GM03348 (cell line): ENCODE data around the gene NTPCR.
"Not testable (repeated sequence)": the region's sequence is repeated elsewhere in the genome, so short reads cannot be mapped to it uniquely, and the experiment has no call there.

Source experiments
- DNase-seq: peaks from one replicate; pipeline ENCODE4 v3.0.0; 2012; ENCODE audit warnings: low spot score

Gene NTPCR

DNA sequence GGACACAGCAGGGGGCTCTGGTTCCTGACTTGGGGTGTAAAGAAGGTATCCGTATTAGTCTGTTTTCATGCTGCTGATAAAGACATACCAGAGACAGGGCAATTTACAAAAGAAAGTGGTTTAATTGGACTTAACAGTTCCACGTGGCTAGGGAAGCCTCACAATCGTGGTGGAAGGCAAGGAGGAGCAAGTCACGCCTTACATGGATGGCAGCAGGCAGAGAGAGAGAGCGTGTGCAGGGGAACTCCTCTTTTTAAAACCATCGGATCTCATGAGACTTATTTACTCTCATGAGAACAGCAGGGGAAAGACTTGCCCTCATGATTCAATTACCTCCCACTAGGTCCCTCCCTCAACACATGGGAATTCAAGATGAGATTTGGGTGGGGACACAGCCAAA is 23.2 kb upstream of the NTPCR start:
- not testable (repeated sequence) for DNase-seq

DNA sequence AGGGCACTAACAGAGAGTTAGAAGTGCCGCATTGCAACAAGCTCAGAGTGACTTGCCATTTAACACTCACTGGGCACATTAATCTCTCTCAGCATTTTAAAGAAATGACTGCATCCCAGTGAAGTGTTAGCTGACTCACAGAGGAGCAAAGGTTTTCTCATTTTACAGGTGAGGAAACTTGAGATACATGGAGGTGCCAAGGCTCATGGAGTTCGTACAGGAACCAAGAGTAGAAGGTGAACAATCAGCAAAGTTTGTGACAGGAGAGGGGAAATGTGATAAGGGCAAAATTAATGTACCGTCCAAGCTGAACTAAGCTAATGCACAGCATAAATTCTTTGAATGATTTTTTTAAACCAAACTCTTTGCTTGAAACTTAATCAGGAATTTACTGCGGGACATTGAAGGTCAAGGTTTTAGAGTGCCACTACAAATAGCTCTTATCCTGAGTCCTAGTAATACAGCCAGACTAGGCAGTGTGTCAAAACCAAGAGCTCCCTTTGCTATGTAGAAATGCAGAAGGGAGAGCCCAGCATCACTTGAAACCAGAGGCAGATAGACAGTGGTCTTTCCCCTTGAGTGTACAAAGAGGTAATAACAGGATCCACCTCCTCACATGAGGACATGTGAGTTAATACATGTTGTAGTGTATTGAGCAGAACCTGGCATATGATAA is 22.4 kb upstream of the NTPCR start:
- DNase-seq = no peak

DNA sequence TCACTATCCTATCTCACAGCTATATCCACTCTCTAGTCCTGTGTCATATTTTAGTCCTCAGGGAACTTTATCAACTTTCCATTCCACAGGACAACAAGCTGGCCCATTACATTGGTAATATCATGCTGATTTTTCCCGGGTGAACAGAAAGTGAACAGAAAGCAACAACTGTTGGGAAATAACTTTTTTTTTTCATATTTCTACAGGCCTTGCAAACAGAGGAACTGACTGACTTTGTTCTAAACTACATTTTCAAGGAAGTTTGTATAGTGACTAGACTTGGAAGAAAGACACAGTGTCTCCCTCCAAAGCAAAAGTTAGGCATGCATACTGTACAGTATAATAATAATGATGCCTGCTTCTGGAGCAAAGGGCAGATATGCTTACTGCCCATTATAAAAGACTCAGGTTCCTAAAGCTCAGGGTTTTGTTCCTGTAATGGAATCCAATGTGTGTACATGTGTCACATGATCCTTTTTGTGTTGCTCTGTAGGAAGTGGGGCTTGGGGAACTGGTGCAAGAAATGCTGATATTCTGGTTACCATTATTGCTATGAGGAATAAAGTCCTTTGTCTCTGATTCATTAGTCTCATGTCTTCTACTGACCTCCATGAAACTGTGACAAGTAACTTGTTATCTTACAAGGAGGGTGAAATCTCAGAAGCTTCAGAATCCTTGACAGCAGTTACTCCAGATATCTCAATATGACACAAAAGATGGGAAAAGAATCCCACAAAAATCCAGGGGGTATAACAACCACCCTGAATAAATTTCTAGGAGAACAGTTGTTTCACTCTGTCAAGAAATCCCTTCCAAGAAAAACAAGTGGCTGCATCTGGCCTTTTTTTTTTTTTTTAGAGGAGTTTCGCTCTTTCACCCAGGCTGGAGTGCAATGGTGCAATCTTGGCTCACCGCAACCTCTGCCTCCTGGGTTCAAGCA is 17.7 kb upstream of the NTPCR start:
- DNase-seq = no peak

DNA sequence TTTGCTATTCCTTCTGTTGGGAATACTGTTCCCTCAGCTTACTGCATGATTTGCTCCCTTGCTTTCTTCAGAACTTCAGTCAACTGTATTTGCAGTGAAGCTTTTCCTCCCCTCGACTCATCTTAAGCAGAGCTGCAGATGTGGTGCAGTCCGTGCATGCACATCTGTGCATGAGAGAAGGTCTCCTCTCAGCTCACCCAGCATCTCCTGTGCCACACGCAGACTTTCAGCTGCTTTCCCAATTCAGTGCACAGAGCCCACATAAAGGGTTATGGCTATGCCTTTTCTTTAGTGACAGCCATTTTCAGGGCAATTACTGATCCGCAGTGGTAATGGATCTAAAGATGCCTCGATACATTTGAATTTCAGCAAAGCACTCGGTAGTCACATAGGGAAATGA is 13.5 kb upstream of the NTPCR start:
- no peak for DNase-seq

DNA sequence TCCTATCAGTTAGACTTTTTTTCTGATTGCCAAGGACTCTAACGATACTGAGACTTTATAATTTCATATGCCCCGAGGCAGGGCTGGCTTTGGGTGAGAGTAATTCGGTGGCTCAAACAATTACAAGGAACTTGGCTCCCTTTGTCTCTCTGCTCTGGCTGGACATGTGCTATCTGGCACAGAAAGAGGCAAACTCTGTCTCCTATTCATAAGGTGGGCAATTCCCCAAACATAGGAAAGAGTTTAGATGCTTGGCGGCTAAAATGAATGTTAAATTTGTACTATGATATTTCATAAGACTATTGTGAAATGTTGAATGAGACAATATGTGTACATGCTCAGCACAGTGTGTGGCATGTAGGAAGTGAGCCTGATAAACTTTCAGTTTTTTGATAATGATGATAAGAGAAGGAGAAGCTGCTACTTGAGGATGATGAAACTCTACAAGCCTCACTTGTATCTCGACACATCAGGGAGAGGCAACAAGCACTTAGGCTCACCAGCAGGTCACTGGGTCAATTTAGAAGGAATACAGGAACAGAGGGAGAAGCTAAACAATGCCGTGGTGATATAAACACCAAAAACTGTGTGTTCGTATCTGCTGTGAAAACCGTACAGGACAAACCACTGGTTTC is 12.6 kb upstream of the NTPCR start:
- DNase-seq = no peak

DNA sequence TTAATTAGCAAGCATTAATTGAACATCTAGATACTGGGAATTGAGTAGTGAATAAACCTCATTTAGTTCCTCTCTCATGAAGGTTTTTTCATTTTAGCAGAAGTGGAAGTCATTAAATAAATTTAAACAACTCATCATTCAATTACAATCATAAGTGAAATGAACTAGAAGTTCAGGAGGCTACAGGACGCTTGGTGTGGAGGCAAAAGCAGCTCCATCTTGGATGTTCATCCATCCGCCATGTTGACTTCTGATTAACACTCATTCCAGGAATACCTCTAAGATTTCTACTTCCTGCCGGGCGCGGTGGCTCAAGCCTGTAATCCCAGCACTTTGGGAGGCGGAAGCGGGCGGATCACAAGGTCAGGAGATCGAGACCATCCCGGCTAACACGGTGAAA is 11.5 kb upstream of the NTPCR start:
- no peak for DNase-seq

DNA sequence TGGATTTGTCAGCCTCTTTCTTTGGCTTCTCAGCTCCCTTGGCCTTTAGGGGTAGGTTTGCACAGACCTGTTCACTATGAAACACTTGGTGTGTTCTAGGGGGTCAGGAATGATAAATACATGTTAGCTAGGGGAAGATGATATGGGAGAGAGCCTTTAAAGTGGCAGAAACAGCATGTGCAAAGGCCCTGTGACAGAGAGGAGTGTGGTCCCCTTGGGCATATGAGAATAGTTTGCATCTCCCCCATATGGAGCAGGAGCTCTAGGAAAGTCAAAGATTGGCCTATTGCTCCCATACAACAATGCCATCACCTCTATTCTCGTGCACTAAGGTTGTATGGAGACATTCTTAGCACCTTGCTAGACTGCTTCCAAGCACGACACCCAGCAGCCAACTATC is 10.7 kb upstream of the NTPCR start:
- DNase-seq = no peak

DNA sequence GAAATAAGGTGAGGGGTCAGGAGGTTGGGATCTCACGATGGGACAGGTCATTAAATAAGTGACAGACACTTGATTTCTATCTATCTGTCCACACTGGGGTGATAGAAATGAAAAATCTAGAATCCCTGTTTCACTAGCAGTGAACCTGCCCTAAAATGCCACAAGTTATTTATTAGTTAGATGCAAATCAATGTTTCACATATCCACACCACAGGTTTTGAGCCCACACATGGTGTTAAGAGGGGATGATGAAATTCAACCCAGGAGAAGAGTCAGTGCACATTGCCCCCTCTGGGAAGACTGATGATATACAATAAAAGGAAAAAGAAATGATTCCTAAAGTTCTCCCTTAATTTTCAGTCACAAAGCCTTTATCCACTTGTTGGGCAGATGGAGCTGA is 10.1 kb upstream of the NTPCR start:
- no peak for DNase-seq

DNA sequence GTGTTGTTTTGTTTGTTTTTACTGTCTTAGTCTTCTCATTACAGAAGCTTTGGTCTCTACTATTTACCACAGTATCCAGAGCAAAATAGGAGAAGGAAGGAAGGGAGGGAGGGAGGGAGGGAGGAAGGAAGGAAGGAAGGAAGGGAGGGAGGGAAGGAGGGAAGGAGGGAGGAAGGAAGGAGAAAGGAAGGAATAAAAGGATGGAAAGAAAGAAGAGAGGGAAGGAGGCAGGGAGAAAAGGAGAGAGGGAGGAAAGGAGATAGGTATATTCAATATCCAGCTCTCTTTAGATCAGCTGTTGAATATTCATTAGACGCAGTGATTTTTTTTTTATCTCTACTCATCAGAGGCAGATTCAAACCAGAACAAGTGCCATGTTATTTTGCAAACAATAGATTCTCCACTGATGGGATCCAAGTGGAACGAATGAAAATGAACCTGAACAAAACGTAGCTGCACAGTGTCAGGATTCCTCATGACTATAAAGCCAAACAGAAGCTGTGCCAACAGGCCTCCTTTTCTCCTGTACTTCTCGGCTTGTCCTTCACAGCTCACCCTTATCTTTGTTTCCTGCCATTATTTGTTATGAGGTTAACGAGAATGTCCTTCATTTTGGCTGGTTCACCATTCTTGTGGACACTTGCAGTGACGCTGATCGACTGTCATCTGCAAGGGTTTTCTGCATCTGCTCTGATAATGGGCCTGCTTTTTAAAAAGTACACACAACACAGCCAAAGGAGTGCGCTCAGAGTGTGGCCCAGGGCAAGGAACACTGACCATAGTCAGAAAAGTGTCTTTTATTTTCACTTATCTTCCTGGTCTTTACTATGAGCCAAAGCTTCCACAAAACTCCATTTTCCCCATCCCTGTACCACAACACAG is 7.8 kb upstream of the NTPCR start:
- DNase-seq = no peak

DNA sequence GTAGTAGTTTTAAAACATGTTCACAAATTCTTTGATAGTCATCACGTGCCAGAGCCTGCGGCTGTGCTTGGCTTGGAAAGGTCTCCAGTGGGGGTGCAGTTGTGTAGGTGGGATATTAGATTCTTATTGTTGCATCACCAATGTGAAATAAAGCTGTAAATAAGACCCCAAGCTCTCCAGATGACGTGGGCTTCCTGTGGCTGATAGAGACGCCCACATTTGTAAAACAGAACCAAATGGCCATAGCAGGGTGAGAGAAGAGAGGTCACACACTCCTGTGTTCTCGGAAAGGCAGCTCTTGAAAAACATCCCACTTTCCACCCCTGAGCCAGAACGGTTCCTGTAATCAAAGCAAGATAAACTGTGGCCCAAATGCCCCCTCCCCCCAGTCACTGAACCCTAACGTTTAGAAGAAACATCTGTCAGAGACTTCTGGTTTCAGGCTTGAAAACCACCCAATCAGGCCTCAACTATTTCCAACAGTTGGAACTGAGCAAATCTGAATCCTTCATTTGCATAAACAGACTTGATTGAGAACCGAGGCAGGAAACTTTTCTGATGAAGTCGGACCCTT is 6.6 kb upstream of the NTPCR start:
- no peak for DNase-seq

DNA sequence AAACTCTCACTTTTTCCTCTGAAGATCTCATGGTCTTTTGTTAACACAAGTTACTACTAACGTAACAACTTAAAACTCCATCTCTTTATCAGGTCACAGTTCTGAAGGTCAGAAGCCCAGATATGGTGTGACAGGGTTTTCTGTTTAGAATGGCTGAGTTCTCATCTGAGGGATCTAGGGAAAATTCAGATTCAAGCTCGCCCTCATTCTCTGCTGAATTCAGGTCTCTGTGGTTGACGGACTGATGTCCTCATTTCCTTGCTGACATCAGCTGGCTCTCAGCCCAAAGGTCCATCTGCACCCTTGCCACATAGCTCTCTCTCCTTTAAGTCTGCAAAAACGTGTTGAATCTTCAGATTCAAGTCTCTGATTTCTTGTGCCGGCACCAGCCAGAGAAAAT is 6.1 kb upstream of the NTPCR start:
- DNase-seq = no peak

DNA sequence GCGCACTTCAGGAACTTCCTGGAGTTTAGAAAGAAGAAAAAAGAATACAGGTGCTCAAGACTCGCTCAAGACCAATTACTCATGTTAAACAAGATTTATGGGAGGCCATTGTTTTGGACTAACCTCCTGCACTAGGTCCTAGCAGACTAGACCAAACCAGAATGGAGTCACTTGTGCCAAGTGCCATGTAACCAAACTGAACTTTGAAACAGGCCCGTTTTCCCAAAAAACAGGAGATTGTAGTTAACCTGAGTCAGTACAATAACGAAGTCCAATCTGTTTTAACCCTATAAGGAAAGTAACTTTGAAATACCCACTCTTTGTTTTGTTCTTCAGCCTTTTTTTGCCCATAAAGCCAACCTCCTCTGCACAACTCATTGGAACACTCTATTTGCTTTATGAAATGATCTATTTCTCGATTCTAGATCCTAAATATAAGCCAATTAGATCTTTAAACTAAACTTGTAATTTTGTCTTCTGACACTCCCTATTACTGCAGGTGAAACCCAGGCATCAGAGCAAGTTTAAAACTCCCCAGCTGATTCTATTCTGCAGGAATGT is 695 bp upstream of the NTPCR start:
- no peak for DNase-seq

DNA sequence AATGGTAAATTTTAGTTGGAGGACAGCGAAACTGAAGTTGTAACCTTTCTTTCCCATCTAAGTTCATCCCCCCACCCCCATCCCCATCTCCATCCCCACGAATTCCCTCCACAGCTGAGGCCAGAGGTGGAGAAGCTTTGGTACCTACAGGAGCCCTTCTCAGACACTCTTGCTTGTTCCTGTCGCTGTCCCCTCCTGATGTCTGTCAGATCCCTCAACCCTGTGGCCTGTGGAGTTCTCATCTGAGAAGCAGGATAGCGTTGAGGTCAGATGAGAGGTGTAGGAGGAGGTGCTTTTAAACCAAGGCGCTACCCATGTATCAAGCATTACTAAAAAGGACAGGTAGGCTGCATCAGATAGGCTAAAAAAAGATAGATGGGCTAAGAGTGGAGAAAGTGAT is 769 bp downstream of the NTPCR start:
- peak; percentile 15 for DNase-seq

DNA sequence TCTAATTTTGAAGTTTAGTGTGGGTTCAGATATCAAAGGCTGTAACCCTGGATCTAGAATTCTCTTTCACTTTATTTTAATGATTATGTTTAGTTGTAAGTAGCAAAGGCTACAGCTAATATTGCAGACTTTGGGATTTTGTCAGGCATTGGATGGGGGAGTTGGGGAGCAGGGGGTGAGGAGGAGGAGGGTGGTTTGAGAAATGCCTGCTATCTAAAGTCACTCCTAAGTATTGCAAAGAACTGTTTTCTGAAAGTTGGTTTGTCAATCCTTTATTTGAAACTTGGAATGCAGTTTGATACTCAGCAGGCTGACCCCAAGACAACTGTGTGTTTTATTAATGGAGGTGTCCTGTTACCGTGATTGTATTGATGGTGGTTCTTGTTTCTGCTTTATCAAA is 1.2 kb downstream of the NTPCR start:
- DNase-seq = no peak

DNA sequence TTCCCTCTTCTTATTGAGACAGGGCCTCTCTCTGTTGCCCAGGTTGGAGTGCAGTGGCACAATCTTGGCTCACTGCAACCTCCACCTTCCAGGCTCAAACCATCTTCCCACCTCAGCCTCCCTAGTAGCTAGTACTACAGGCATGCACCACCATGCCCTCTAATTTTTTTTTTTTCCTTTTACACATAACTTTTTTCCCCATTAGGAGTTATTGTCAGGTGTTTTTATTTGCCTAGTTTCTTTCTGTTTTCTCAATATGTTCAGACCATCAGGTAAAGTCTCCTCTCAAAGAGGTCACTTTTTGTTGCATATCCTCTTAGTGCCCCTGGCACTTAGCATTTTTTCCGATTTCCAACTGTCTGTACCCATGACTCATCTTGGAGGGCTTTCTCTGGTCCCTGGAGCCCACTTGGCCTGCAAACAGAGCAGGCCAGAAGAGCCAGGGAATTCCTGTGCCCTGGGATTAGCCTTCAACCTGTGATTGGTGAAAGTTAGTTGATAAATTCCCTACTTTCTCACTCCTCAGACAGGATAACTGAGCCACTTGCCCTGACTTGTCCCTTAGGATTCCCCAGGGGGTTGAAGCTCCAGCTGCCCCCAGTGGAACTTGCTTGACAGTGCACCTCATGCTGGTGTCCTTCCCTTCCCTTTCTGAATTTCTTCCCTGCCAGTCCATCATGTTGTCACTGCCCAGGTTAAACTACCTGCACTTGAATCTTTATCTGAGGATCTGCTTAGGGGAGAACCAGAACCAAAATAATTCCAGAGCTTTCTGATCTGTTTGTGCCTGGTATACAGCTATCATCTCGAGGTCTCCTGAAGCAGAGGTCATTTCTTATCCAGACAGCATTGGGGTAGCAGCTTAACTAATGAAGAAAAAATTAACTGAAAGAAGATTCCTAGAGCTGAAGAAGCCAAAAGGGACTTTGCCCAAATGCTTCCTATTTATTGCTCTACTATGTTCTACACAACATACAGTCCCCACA is 2.4 kb downstream of the NTPCR start:
- peak; percentile 61 for DNase-seq

DNA sequence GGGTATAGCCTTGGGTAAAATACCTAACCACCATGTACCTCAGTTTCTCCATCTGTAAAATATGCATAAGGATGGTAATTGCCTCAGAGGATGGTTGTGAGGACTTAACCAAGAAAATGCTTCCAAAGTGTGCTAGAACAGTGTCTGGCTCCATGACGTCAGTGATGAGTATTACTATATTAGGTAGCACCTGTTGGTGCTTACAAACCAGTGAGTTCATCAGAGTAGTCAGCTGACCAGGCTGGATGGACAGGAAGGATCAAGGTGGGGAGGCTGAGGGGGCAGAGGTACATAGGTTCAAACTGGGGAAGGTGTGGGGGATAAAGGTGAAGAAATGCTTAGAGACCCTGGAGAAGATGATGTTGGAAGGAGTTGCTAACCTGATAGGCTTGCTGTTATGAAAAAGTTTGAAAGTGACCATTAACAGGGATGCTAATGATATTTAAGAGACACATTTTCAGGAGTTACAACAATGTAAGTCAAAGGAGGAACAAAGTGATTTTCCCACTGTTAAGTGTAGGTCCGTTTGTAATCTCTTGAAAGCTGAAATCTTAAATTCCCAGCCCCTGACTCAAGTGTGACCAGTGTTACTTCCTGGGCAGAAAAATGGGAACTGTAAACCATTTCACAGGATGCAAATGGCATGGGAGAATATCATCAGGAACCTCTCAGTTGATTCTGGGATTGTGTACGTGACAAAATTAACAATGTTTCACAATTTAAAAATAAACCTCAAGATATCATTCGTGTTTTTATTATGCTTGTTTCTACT is 4.4 kb downstream of the NTPCR start:
- DNase-seq = no peak

DNA sequence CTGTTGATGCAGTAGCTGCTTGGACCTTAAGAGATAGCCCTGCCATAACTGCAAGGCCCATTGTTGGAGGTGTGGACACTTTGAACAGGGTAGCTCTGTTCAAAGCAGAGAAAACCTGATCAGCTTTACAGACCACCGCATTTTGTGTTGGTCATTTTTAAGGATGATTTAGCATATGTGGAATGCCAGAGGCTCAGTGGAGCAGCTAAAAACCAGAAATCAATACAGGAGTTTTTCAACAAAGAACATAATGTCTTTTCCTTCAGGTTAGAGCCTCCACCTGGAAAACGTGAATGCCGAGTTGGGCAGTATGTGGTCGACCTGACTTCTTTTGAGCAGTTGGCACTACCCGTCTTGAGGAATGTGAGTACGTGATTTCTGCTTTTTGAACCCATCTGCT is 5.7 kb downstream of the NTPCR start:
- no peak for DNase-seq

DNA sequence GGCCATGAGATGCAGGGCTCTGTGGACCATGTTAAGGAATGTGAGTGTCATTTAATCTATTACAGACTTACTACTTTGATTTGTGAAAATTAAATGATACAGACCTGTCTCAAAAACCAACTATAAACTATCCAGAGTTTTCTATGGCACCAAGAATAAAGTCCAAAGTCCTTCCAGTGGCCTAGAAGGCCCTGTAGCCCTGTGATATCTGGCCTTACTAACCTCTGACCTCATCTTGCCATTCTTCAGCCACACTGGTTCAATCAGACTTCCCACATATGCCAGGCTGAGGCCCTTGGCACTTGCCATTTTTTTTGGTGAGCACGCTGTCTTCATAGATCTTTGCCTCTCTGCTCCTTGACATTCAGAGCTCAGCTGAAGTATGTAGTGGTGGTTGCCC is 7.7 kb downstream of the NTPCR start:
- DNase-seq = no peak
